PFSK-1 (cell line): Measurements from ENCODE around the gene CTNNBL1.

Source experiments
- FOXP2 ChIP-seq: optimal IDR thresholded peaks from 2 replicates; pipeline ENCODE3; 2011; ENCODE audit warnings: borderline replicate concordance, control low read depth, inconsistent platforms; ENCODE audit not compliant: insufficient read depth; ENCODE audit errors: extremely low read length, extremely low read depth
- POLR2AphosphoS5 ChIP-seq: IDR thresholded peaks from 2 replicates; pipeline ENCODE4 v1.6.1; 2012; ENCODE audit warnings: low read depth, mild to moderate bottlenecking, control low read depth, low read length, moderate library complexity
- SIN3A ChIP-seq: IDR thresholded peaks from 2 replicates; pipeline ENCODE4 v1.6.1; 2012; ENCODE audit warnings: mild to moderate bottlenecking, low read length, moderate library complexity, borderline replicate concordance; ENCODE audit not compliant: insufficient read depth
- TAF1 ChIP-seq: IDR thresholded peaks from 2 replicates; pipeline ENCODE4 v1.6.1; 2012; ENCODE audit warnings: low read length, control low read depth, borderline replicate concordance; ENCODE audit not compliant: insufficient read depth
- TF ChIP-seq, protein P1 (sequence below), 2 experiments: IDR thresholded peaks; 2 replicates each; pipeline versions ENCODE4 v1.6.1 to v1.8.0; 2011 to 2012; ENCODE audit warnings: low read depth in 2 of 2, low read length in 2 of 2, control low read depth in 1 of 2, inconsistent platforms in 1 of 2, mild to moderate bottlenecking in 1 of 2, moderate library complexity in 1 of 2; ENCODE audit not compliant: insufficient read depth in 1 of 2

The CTNNBL1 gene

DNA sequence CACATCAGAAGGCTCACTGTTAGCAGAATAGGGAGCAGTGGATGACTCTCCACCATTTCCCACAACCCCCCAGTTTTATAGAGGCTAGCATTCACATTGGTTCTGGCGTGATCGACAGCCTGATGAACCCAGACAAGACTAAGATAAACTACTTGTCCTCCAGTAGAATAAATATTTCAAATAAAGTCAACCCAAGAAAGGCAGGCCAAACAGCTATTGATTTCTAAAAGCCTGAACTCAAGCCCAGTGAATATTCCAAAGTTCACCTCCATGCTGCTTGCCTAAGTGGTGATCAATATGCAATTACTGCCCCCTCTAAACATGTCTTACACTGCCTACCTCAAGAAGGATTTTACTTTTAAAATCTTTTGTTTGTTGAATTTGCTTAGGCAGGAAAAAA lies 104.5 kb downstream of the CTNNBL1 start:
- TF ChIP-seq FOXP2 (no peak), TAF1 (no peak), POLR2AphosphoS5 (no peak), SIN3A (no peak)
- TF ChIP-seq, protein P1, sequence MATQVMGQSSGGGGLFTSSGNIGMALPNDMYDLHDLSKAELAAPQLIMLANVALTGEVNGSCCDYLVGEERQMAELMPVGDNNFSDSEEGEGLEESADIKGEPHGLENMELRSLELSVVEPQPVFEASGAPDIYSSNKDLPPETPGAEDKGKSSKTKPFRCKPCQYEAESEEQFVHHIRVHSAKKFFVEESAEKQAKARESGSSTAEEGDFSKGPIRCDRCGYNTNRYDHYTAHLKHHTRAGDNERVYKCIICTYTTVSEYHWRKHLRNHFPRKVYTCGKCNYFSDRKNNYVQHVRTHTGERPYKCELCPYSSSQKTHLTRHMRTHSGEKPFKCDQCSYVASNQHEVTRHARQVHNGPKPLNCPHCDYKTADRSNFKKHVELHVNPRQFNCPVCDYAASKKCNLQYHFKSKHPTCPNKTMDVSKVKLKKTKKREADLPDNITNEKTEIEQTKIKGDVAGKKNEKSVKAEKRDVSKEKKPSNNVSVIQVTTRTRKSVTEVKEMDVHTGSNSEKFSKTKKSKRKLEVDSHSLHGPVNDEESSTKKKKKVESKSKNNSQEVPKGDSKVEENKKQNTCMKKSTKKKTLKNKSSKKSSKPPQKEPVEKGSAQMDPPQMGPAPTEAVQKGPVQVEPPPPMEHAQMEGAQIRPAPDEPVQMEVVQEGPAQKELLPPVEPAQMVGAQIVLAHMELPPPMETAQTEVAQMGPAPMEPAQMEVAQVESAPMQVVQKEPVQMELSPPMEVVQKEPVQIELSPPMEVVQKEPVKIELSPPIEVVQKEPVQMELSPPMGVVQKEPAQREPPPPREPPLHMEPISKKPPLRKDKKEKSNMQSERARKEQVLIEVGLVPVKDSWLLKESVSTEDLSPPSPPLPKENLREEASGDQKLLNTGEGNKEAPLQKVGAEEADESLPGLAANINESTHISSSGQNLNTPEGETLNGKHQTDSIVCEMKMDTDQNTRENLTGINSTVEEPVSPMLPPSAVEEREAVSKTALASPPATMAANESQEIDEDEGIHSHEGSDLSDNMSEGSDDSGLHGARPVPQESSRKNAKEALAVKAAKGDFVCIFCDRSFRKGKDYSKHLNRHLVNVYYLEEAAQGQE (IDR thresholded peaks at IDR 0.05; ENCODE audit: insufficient read depth in 1 of 2, low read depth in 2 of 2, low read length in 2 of 2): no peak

GRCh38 chr20:37800618-37801017 lies 106.8 kb downstream of the CTNNBL1 start:
- no peak for TF ChIP-seq POLR2AphosphoS5
- TF ChIP-seq TAF1: no peak
- no peak for TF ChIP-seq FOXP2
- no peak for TF ChIP-seq SIN3A
- TF ChIP-seq, protein P1 (IDR thresholded peaks at IDR 0.05; ENCODE audit: insufficient read depth in 1 of 2, low read depth in 2 of 2, low read length in 2 of 2): no peak

GRCh38 chr20:37801921-37802320 lies 108.1 kb downstream of the CTNNBL1 start:
- TF ChIP-seq FOXP2: no peak
- no peak for TF ChIP-seq SIN3A
- TF ChIP-seq, protein P1 (IDR thresholded peaks at IDR 0.05; ENCODE audit: insufficient read depth in 1 of 2, low read depth in 2 of 2, low read length in 2 of 2): no peak
- TF ChIP-seq POLR2AphosphoS5: no peak
- no peak for TF ChIP-seq TAF1

DNA sequence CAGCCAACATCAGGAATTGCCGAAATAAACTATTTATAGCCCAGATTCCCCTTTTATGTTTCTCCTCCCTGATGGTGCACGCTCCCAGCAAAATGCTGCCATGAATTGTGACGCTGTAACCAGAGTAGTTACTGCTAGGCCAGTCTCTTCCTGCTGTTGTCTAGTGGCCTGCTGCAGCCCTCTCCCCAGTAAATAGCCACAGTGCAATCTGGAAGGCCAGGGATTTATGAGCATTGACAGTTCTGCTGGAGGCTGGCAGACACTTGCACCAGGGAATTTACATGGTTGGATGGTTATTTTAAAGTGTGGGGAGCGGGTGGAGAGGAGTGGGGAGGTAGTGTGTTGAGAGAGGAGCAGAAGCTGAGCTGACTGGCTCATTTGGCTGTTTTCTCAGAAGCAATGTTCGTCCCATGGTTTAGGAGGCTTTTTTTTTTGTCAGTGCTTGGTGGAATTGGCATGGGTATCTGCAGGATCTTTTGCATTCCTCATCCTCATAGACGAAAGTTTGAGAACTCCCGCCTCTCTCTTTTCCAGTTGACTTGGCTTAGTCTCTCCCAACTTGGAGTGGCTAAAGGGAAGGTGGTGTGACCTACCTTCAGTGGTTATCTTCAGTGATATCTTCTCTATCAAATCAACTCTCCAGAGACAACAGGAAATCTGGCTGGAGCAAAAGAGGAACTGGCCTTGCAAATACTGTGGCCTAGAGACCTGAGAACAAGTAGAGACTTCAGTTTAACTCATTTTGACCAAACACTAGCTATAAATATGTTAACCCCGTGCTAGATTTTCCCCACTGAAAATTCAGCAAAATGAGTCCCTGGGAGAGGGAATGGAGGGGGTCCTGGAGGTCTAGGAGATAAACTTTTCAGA lies 109.8 kb downstream of the CTNNBL1 start:
- TF ChIP-seq SIN3A (no peak), FOXP2 (no peak), POLR2AphosphoS5 (no peak), TAF1 (no peak)
- TF ChIP-seq, protein P1 (IDR thresholded peaks at IDR 0.05; ENCODE audit: insufficient read depth in 1 of 2, low read depth in 2 of 2, low read length in 2 of 2): no peak
